Measurements from ENCODE around the gene HAUS8.
"Not testable (repeated sequence)": the region's sequence is repeated elsewhere in the genome, so short reads cannot be mapped to it uniquely, and the experiment has no call there.

Gene HAUS8

DNA sequence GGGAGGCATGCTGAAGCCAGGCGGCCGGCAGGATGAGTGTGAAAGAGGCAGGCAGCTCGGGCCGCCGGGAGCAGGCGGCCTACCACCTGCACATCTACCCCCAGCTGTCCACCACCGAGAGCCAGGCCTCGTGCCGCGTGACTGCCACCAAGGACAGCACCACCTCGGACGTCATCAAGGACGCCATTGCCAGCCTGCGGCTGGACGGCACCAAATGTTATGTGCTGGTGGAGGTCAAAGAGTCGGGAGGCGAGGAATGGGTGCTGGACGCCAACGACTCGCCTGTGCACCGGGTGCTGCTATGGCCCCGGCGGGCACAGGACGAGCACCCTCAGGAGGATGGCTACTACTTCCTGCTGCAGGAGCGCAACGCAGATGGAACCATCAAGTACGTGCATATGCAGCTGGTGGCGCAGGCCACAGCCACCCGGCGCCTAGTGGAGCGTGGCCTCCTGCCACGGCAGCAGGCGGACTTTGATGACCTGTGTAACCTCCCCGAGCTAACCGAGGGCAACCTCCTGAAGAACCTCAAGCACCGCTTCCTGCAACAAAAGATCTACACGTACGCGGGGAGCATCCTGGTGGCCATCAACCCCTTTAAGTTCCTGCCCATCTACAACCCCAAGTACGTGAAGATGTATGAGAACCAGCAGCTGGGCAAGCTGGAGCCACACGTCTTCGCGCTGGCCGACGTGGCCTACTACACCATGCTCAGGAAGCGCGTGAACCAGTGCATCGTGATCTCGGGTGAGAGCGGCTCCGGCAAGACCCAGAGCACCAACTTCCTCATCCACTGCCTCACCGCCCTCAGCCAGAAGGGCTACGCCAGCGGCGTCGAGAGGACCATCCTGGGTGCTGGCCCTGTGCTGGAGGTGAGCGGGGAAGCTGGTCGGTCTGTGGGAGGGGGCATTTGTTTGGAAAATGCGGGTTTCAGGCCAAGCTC, 26.7 kb upstream of the HAUS8 start:
- no peak for DNase-seq (ENCODE audit: low read depth in 1 of 2, low spot score in 1 of 2)

DNA sequence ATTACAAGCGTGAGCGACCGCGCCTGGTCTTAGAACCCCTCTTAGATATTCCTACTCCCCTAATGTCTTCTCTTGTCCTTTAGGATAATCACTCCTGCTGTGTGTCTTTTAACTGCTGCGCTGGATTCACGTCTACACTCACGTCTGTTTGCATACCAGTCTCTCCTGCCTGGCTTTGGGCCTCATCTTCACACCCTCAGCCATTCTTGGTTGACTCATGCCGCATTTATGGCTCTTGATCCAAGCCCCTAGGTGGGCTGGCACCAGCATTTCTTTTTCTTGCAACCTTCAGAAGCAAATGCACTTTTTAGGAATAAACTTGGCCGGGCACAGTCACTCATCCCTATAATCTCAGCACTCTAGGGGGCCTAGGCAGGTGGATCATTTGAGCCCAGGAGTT, 23.1 kb upstream of the HAUS8 start:
- DNase-seq (ENCODE audit: low read depth in 1 of 2, low spot score in 1 of 2), result no peak

DNA sequence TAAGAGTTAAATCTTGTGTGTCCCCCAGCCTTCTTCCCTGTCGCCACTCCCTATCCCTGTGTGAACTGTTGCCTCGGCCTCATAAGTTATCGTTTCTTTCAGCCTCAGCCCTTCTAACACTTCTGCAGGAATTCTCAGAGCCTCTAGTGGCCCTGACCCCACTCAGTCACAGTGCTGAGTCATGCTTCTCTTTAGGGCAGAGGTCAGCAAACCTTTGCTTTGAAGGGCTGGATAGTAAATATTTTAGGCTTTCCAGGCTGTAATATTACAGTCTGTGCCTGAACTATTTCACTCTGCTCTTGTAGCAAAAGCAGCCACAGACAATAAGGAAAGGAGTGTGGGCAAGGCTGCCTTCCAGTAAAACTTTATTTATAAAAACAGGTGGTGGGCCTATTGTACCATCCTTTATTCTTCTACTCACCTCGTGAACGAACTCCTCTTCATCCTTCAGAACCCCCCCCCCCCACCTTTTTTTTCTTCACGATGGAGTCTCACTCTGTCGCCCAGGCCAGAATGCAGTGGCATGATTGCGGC, 22.4 kb upstream of the HAUS8 start:
- DNase-seq (ENCODE audit: low read depth in 1 of 2, low spot score in 1 of 2), result no peak

DNA sequence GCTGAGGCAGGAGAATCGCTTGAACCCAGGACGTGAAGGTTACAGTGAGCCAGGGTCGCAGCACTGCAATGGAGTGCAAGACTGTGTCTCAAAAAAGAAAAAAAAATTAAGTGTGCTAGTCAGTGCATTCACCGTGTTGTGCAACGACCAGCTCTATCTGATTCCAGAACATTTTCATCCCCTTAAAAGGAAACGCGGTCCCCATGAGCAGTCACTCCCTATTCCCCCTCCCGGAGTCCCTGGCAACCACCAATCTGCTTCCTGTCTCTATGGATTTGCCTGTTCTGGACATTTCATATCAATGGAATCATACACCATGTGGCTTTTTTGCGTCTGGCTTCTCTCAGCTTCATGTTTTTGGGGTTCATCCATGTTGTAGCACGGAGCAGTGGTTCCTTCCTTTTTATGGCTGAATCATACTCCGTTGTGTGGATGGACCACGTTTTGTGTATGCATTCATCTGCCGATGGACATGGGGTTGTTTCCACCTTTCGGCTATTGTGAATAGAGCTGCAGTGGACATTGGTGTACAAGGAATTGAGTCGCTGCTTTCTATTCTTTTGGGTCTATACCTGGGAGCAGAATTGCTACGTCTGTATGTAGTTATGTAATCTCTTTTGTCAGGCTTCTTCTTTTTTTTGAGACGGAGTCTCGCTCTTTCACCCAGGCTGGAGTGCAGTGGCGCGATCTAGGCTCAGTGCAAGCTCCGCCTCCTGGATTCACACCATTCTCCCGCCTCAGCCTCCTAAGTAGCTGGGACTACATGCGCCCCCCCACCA, 20.1 kb upstream of the HAUS8 start:
- no peak for DNase-seq (ENCODE audit: low read depth in 1 of 2, low spot score in 1 of 2)

DNA sequence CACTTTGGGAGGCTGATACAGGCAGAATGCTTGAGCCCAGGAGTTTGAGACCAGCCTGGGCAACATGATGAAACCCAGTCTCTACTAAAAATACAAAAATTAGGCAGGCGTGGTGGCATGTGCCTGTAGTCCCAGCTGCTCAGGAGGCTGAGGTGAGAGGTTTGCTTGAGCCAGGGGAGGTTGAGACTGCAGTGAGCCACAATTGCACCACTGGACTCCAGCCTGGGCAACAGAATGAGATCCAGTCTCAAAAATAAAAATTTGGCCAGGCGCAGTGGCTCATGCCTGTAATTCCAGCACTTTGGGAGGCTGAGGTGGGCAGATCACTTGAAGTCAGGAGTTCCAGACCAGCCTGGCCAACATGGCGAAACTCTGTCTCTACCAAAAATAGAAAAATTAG, 19.4 kb upstream of the HAUS8 start:
- not testable (repeated sequence) for DNase-seq (ENCODE audit: low read depth in 1 of 2, low spot score in 1 of 2)

DNA sequence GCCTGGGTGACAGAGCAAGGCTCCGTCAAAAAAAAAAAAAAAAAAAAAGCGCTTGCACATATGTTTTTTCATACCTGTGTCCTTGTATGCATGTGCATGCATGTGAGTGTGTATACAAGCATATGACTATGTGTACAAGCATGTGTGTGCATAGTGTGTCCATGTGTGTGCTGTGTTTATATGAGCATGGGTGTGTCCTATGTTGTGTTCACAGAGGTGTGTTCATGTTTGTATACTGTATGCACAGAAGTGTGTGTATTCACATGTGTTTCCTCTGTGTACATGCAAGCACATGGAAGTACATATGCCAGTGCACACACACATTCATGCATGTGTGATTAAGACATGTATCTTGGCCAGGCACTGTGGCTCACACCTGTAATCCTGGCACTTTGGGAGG, 17.4 kb upstream of the HAUS8 start:
- no peak for DNase-seq (ENCODE audit: low read depth in 1 of 2, low spot score in 1 of 2)

DNA sequence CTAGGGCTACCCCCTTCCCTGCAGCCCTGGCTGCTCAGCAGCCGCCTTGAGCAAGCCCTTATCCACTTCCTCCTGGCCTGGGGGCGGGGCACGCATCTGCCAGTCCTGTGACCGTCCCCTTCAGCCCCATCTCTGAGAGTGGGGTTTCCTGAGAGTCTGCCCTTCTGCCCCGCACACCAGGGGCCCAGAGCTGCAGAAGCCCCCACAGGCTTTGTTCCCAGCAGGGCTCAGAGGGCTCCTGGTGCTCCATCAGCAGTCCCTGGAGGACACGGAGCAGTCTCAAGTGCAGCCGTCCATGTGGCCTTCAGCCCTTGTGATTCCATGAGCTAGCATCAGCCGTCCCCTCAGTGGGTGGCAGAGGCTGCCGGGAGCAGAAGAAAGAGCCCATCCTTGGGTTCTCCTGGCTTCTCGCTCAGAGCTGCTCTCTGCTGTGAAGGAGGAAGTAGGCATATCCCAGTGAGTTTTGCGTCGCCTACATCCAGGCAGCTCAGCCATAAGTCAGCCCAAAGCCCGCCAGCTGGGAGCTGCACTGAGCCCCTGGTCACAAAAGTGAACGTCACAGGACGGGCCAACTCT, 16.6 kb upstream of the HAUS8 start:
- no peak for DNase-seq (ENCODE audit: low read depth in 1 of 2, low spot score in 1 of 2)

DNA sequence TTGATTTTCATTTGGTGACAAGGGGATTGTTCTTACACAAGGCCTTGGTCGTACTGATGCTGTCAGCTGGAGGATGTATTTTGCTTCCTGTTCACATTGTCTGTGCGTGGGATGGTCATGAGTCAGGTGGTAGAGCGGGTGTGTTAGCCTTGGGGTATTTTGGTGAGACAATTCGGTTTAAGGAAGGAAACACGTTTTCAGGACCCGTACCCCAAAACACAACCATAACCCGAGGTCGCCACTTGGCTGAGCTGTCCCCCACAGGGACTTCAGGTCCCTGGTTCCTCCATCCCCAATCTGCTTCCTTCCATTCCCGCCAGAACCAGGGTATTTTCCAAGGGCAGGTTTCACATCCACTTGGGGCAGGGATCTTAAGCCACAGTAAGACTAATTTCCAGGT, 15.3 kb upstream of the HAUS8 start:
- no peak for DNase-seq (ENCODE audit: low read depth in 1 of 2, low spot score in 1 of 2)

DNA sequence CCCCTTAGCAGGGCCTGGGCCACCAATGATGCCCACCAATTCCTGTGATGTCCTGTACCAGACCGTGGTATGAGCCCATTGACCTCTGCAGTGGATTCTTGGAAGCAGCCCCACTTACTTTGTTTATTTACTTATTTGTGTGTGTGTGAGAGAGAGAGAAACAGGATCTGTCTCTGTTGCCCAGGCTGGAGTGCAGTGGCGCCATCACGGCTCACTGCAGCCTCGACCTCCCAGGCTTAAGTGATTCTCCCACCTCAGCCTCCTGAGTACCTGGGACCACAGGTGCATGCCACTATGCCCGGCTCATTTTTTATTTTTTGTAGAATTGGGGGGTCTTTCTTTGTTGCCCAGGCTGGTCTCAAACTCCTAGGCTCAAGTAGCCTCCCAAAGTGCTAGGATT, 13.3 kb upstream of the HAUS8 start:
- no peak for DNase-seq (ENCODE audit: low read depth in 1 of 2, low spot score in 1 of 2)

DNA sequence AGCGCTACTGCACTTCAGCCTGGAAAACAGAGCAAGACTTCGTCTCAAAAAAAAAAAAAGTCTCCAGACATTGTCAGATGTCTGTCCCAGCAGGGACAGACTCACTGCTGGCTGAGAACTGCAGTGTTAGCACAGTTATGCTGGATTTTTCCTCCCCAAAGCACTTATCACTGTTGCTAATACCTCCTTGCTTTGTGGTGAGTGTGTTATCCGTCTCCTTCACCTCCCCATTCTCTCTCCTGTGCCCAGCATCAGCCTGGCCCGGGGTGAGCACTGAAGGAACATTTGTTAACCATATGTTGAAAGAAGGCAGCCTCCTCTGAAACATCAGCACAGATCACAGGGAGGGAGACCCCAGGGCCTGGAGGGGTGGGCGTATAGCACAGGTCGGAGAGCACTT, 11.6 kb upstream of the HAUS8 start:
- DNase-seq (ENCODE audit: low read depth in 1 of 2, low spot score in 1 of 2), result no peak

DNA sequence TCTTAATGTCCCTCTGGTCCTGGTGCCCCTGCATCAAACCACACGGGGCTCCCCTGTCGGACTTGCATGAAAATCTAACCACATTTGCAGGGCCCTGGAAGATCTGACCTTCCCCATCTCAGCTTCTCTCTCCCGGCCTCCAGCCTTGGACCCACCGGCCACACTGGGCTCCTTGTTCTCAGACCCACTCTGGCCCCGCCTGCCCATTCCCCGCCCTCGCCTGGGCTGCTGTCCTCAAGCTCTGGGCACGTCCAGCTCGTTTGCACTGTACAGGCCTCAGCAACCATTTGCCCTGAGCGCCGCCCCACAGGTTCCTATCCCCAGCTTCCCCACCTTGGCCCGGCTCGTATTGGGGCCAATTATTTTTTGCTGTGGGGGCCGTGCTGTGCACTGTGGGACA, 10.9 kb upstream of the HAUS8 start:
- no peak for DNase-seq (ENCODE audit: low read depth in 1 of 2, low spot score in 1 of 2)

DNA sequence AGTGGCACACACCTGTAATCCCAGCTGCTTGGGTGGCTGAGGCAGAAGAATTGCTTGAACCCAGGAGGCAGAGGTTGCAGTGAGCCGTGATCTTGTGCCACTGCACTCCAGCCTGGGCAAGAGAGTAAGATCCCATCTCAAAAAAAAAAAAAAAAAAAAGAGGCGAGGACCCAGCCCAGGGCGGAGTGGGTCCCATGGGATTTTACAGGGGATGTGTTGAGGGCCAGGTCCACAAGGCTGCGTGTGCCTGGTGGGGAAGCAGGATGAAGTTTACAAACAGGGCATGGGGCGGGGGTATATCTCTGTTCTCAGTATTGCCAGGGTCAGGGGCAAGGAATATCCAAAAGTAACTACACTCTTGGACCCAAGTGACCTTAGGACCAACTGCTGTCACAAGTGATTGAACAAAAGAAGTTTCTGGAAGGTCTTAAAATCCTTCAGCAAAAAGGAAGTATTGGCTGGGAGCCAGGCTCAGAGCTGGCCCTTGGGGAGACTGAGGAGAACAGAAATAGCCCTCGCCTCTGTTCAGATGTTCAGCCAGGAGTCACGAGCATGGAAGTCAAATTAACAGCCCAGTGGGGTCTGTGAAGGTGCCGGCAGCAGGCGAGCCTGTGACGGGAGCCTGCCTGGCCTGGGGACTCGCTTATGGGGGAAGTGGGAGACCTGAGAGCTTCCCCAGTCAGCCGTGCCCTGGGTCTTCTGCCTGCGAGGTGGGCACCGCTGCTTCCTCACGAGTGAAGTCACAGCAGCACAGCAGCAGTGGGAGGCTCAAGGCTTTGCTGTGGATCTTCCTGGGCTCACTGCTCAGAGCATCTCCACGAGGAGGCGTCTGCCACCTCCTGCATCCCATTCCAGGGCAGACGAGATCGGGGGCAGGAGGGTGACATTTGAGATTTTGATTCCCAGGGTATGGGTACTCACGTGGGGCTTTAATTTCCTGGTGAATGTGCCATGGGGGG, 6.7 kb upstream of the HAUS8 start:
- DNase-seq (ENCODE audit: low read depth in 1 of 2, low spot score in 1 of 2), result no peak

DNA sequence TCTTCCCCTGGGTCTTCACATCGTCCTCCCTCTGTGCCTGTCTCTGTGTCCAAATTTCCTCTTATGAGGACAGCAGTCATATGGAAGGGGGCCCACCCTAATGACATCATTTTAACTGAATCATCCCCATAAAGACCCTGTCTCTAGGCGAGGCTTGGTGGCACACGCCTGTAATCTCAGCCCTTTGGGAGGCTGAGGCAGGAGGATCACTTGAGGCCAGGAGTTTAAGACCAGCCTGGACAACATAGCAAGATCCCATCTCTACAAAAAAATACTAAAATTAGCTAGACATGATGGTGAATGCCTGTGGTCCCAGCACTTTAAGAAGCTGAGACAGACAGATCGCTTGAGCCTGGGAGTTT, 5.2 kb upstream of the HAUS8 start:
- DNase-seq (ENCODE audit: low read depth in 1 of 2, low spot score in 1 of 2), result no peak

DNA sequence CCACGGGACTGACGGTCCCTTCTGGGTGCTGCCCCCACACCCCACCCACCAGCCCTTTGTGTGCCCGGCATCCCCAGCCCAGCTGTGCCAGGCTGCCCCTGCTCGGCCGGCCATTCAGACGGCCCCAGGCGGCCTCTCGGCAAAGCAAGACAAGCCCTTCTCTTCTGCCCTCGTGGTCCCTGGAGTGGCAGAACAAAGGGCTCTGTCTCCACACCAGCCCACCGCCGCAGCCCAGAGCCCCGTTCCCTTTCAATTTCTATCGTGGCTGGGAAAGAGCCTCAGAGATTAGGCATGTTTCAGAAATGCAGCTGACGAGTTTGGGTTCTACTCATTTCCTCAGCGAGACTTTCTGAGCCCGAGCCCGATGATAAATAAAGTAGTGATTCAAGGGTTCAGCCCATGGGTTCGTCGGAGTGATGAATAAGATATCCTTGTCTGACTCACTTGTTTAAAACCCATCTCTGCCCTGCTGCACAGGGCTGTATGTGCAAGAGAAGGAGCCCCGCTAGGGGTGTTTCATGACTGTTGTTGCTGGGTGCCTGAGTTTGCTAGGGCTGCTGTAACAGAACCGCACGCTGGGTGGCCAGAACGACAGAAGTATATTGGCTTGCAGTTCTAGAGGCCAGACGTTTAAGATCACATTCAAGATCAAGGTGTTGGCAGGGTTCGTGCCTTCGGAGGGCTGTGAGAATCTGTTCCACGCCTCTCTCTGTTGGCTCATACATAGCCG, 4.6 kb upstream of the HAUS8 start:
- DNase-seq (ENCODE audit: low read depth in 1 of 2, low spot score in 1 of 2), result peak; percentile 28 to 62

DNA sequence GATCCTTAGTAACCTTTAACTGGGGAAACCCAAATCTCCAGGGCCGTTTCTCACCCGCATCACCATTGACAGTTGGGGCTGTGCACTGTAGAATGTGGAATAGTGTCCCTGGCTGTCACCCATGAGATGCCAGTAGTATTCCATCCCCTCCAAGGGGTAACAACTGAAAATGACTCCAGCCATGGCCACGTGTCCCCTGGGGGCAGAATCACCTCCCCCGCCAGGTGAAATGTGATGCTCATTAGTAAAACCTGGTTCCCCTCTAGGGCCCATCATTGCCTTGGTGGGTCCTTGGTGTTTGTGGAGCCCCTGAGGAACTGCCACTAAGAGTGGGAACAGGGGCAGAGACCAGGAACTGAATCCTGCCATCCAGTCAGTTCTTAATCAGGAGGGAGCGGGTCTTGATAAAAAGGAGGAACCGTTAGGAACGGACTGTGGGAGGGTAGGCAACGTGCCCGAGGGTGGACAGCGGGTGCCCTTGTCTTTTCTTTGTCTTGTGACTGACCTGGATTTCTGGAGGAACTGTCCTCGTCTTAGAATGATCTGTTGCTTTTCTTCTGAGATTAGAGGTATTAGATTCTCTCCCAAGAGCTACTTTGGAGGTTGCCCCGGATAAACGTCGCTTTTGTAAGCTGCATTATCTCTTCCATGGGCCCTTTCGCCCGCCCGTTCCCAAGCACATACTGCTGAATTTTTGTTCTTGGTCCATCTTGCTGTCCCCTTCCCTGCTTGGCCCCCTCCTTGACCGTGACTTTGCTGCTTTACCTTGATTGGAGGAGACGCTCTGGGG, 3.9 kb upstream of the HAUS8 start:
- no peak for DNase-seq (ENCODE audit: low read depth in 1 of 2, low spot score in 1 of 2)

DNA sequence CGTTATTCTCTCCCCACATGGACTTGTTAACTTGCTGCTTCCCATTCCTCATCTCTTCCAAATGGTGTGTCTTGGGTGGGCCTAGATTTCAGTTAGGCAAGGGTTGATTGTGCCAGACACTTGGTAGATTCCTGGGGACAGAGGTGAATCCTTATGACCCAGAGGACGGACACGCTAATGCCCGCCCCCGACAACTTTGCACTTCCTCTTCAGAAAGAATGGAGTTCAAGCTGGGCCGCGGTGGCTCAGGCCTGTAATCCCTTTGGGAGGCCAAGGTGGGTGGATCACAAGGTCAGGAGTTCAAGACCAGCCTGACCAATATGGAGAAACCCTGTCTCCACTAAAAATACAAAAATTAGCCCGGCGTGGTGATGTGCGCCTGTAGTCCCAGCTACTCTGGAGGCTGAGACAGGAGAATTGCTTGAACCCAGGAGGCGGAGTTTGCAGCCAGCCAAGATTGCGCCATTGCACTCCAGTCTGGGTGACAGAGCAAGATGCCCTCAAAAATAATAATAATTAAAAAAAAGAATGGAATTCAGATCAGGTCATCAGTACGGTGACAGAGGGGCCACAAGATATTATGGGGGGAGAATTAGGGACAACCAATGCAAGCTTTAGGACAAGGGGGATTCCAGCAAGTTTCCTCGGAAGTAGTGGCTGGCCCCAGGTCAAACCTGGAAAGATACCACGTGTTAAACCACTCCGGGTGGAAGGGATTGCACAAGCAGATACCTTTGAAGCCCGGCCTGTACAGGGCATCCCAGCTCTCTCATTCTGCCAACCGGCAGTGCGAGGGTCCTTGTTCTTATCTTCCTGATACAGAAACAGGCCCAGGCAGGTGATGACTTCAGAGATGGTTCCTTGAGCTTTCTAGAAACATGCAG, 3.0 kb upstream of the HAUS8 start:
- no peak for DNase-seq (ENCODE audit: low read depth in 1 of 2, low spot score in 1 of 2)

DNA sequence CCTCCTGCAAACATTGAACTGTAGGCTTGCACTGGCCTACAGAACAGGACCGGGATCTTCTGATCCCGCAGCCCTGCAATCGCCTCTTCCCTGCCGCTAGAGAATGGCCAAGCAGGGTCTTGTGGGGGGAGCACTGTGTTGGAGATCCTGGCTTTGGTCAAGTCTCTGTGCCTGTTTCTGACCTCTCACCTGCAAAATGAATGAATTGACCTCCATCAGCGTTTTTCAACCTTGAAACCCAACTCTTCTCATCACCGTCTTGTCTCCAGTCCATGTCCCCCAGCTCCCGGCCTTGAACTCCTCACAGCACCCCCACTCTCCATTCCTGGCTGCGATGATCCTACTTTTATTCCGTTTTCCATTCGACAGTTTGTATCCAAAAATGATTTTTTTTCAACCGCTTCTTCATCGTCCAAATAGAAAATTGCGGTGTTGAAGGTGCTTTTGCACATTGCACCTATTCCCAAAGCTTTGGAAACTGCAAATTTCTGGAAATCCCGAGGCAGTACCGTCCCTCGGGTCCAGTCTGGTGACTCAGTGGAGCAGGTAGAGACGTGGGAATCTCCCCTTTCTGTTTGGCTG, 2.3 kb upstream of the HAUS8 start:
- no peak for DNase-seq (ENCODE audit: low read depth in 1 of 2, low spot score in 1 of 2)

DNA sequence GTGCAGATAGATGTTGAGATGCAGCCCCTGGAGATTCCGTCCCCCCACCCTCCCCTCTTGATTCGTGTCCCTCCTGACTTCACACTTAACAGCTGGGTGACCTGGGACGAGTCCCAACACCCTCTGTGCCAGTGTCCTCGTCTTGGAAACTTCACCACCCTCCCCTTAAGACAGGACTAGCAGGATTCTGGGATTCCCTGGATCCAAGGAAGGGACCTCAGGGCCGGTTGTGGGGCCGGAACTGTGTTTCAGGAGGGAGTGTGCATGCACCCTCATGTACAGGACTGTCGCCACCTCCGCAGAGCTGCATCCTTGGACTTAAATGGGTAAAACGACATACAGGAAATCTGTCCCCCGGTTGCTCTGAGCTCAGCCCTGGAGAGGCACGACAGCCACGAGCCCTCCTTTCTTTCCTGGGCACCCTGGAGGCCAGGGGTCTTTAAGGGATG, 1.3 kb upstream of the HAUS8 start:
- no peak for DNase-seq (ENCODE audit: low read depth in 1 of 2, low spot score in 1 of 2)

All from activated T-helper 1 cell treated with anti-CD3 and anti-CD28 coated beads, Interleukin-2, amount 50 U/mL, for 16 hours (primary cell).